CD4-positive, alpha-beta memory T cell (primary cell): ENCODE data around the gene MAG. TPM values are rescaled to one million over a fixed set of nuclear protein-coding genes. Genes with fewer than 3 reads are reported as not detected.

Experiments
- CTCF ChIA-PET: fragments of 350-600 bp; sonication (Branson Sonifier 250); formaldehyde crosslinking; loops from one replicate; lab custom pipeline; 2021; ENCODE audit warnings: inconsistent platforms; ENCODE audit not compliant: partially characterized antibody; lab: Charles Lee
- POLR2A ChIA-PET: fragments of 350-600 bp; sonication (Branson Sonifier 250); formaldehyde crosslinking; loops from one replicate; lab custom pipeline; 2021; ENCODE audit not compliant: partially characterized antibody; lab: Charles Lee
- DNase-seq, 5 donors: peaks; one replicate each; pipeline versions ENCODE4 v3.0.0 to v3.0.0-alpha.2; 2020 to 2022; ENCODE audit warnings: mixed read lengths in 1 of 5
- H3K27ac ChIP-seq: one replicate; pipeline ENCODE4 v1.7.0; 2013; ENCODE audit warnings: low read depth, low read length
- H3K27me3 ChIP-seq: 2 replicates; pipeline ENCODE4 v1.7.0; 2013; ENCODE audit warnings: mild to moderate bottlenecking, low read length, moderate library complexity; ENCODE audit not compliant: insufficient read depth
- H3K36me3 ChIP-seq: 2 replicates; pipeline ENCODE4 v1.7.0; 2013; ENCODE audit warnings: mild to moderate bottlenecking, low read length, moderate library complexity; ENCODE audit not compliant: insufficient read depth
- H3K4me1 ChIP-seq: 2 replicates; pipeline ENCODE4 v1.7.0; 2013; ENCODE audit warnings: mild to moderate bottlenecking, low read length, moderate library complexity; ENCODE audit not compliant: insufficient read depth
- H3K4me3 ChIP-seq, 2 donors: one replicate each; pipeline ENCODE4 v1.7.0; 2013; ENCODE audit warnings: low read length in 2 of 2, mild to moderate bottlenecking in 1 of 2
- H3K9me3 ChIP-seq, 2 donors: one replicate each; pipeline ENCODE4 v1.7.0; 2013; ENCODE audit warnings: low read length in 2 of 2, control low read depth in 1 of 2; ENCODE audit not compliant: control insufficient read depth in 1 of 2
- H3K27ac Mint-ChIP-seq, 7 donors: one replicate each; pipeline ENCODE4 v1.8.0; 2020 to 2021; ENCODE audit warnings: mixed read lengths in 7 of 7, mild to moderate bottlenecking in 6 of 7, inconsistent platforms in 3 of 7, moderate library complexity in 3 of 7
- H3K27me3 Mint-ChIP-seq, 2 donors: one replicate each; pipeline ENCODE4 v1.8.0; 2020 to 2021; ENCODE audit warnings: mixed read lengths in 2 of 2
- H3K36me3 Mint-ChIP-seq, 2 donors: one replicate each; pipeline ENCODE4 v1.8.0; 2020 to 2021; ENCODE audit warnings: mixed read lengths in 2 of 2, inconsistent platforms in 1 of 2, mild to moderate bottlenecking in 1 of 2
- H3K4me1 Mint-ChIP-seq, 4 donors: one replicate each; pipeline ENCODE4 v1.8.0; 2020 to 2021; ENCODE audit warnings: mixed read lengths in 4 of 4, mild to moderate bottlenecking in 1 of 4
- H3K4me3 Mint-ChIP-seq, 8 donors: one replicate each; pipeline ENCODE4 v1.8.0; 2020 to 2021; ENCODE audit warnings: mixed read lengths in 8 of 8, mild to moderate bottlenecking in 7 of 8, moderate library complexity in 6 of 8, inconsistent platforms in 3 of 8
- H3K9me3 Mint-ChIP-seq, 8 donors: one replicate each; pipeline ENCODE4 v1.8.0; 2020 to 2021; ENCODE audit warnings: mixed read lengths in 8 of 8, mild to moderate bottlenecking in 5 of 8, inconsistent platforms in 3 of 8, moderate library complexity in 1 of 8
- intact Hi-C: fragments of 100-400 bp; cut with micrococcal nuclease; formaldehyde crosslinking; loops from one replicate; pipeline ENCODE4 v1.15.1; 2023
- polyA plus RNA-seq, 2 donors: library from polyadenylated mRNA; unstranded; fragments of 300-500 nt; fragmentation: Illumina TruSeq; gene quantifications; one replicate each; pipeline ENCODE4 v1.2.3, GENCODE V29; 2021
- total RNA-seq, 2 experiments: library from RNA; stranded (reverse); gene quantifications; one replicate each; pipeline ENCODE4 v1.2.3, GENCODE V29; 2021

Gene MAG
- total and polyA plus RNA-seq, 4 experiments from 2014 or later = not detected

- ChIA-PET CTCF (no interaction called here), POLR2A (no interaction called here)
- Mint-ChIP-seq H3K9me3 (no peaks in the 10 kb centered on the region), H3K27ac (no peak overlapping the region), H3K36me3 (no peaks in the 10 kb centered on the region), H3K4me3 (no peak overlapping the region), H3K27me3 (peaks cover 6 to 13% of the 10 kb centered on the region in 2 donors), H3K4me1 (no peaks in the 10 kb centered on the region)
- Histone ChIP-seq H3K9me3 (no peaks in the 10 kb centered on the region), H3K36me3 (no peaks in the 10 kb centered on the region), H3K4me3 (no peak overlapping the region), H3K27ac (no peak overlapping the region), H3K27me3 (no peaks in the 10 kb centered on the region), H3K4me1 (no peaks in the 10 kb centered on the region)
- DNase-seq = no peak
- intact Hi-C loops = no loop called here
These were observed 4.2 kb upstream of the MAG start for GRCh38 chr19:35287713-35288112.

GRCh38 chr19:35288331-35288730, 3.6 kb upstream of the MAG start:
- no peak overlapping the region for H3K27ac Mint-ChIP-seq
- ChIA-PET CTCF (no interaction called here), POLR2A (no interaction called here)
- no peaks in the 10 kb centered on the region for H3K4me1 Mint-ChIP-seq
- no peak overlapping the region for H3K27ac ChIP-seq
- H3K4me1 ChIP-seq = no peaks in the 10 kb centered on the region
- H3K27me3 Mint-ChIP-seq = peaks cover 4 to 9% of the 10 kb centered on the region in 2 donors
- H3K36me3 Mint-ChIP-seq = no peaks in the 10 kb centered on the region
- H3K9me3 ChIP-seq = no peaks in the 10 kb centered on the region
- no peaks in the 10 kb centered on the region for H3K9me3 Mint-ChIP-seq
- no peaks in the 10 kb centered on the region for H3K27me3 ChIP-seq
- no peak overlapping the region for H3K4me3 Mint-ChIP-seq
- intact Hi-C loops = no loop called here
- no peaks in the 10 kb centered on the region for H3K36me3 ChIP-seq
- no peak overlapping the region for H3K4me3 ChIP-seq
- DNase-seq = no peak

GRCh38 chr19:35288906-35289305, 3.1 kb upstream of the MAG start:
- peaks cover 2 to 7% of the 10 kb centered on the region in 2 donors for H3K27me3 Mint-ChIP-seq
- no peaks in the 10 kb centered on the region for H3K9me3 Mint-ChIP-seq
- POLR2A ChIA-PET = no interaction called here

GRCh38 chr19:35290381-35291127, 1.4 kb upstream of the MAG start:
- intact Hi-C loops = no loop called here
- no peak overlapping the region for H3K4me3 Mint-ChIP-seq
- no peaks in the 10 kb centered on the region for H3K9me3 Mint-ChIP-seq
- H3K9me3 ChIP-seq = no peaks in the 10 kb centered on the region
- H3K4me1 ChIP-seq = peaks cover 4% of the 10 kb centered on the region
- no peaks in the 10 kb centered on the region for H3K36me3 ChIP-seq
- no peaks in the 10 kb centered on the region for H3K27me3 Mint-ChIP-seq
- H3K36me3 Mint-ChIP-seq = no peaks in the 10 kb centered on the region
- no peak overlapping the region for H3K27ac ChIP-seq
- H3K4me3 ChIP-seq = no peak overlapping the region
- H3K27ac Mint-ChIP-seq = no peak overlapping the region
- no peaks in the 10 kb centered on the region for H3K27me3 ChIP-seq
- CTCF ChIA-PET = no interaction called here
- POLR2A ChIA-PET = no interaction called here
- H3K4me1 Mint-ChIP-seq = peaks cover 0 to 4% (median under 1%) of the 10 kb centered on the region in 4 donors
- DNase-seq = no peak

More at GRCh38 chr19:35288906-35289305, 3.1 kb upstream of the MAG start:
- H3K4me1 Mint-ChIP-seq = no peaks in the 10 kb centered on the region
- no peak for DNase-seq
- no peaks in the 10 kb centered on the region for H3K36me3 Mint-ChIP-seq
- H3K27ac ChIP-seq = no peak overlapping the region
- no peaks in the 10 kb centered on the region for H3K9me3 ChIP-seq
- H3K4me3 ChIP-seq = no peak overlapping the region
- H3K4me1 ChIP-seq = no peaks in the 10 kb centered on the region
- no peaks in the 10 kb centered on the region for H3K36me3 ChIP-seq
- H3K27me3 ChIP-seq = no peaks in the 10 kb centered on the region
- no peak overlapping the region for H3K27ac Mint-ChIP-seq
- intact Hi-C loops = no loop called here
- no peak overlapping the region for H3K4me3 Mint-ChIP-seq
- CTCF ChIA-PET = no interaction called here

- intact Hi-C loops = no loop called here
- Histone ChIP-seq H3K4me3 (no peak overlapping the region), H3K36me3 (no peaks in the 10 kb centered on the region), H3K9me3 (no peaks in the 10 kb centered on the region), H3K27me3 (no peaks in the 10 kb centered on the region), H3K27ac (no peak overlapping the region), H3K4me1 (peaks cover 11% of the 10 kb centered on the region)
- no peak overlapping the region for H3K4me3 Mint-ChIP-seq
- H3K36me3 Mint-ChIP-seq = no peaks in the 10 kb centered on the region
- H3K27ac Mint-ChIP-seq = no peak overlapping the region
- no peak for DNase-seq
- H3K27me3 Mint-ChIP-seq = no peaks in the 10 kb centered on the region
- ChIA-PET POLR2A (no interaction called here), CTCF (no interaction called here)
- no peaks in the 10 kb centered on the region for H3K9me3 Mint-ChIP-seq
- H3K4me1 Mint-ChIP-seq = peaks cover 0 to 8% (median 5%) of the 10 kb centered on the region in 4 donors
These were observed 702 bp upstream of the MAG start for GRCh38 chr19:35291259-35291658.

- ChIA-PET POLR2A (no interaction called here), CTCF (no interaction called here)
- no peaks in the 10 kb centered on the region for H3K9me3 Mint-ChIP-seq
- H3K4me3 Mint-ChIP-seq = no peak overlapping the region
- no peaks in the 10 kb centered on the region for H3K36me3 Mint-ChIP-seq
- no peak overlapping the region for H3K4me3 ChIP-seq
- intact Hi-C loops = no loop called here
- H3K4me1 Mint-ChIP-seq = peaks cover 0 to 8% (median 5%) of the 10 kb centered on the region in 4 donors
- no peaks in the 10 kb centered on the region for H3K27me3 ChIP-seq
- no peaks in the 10 kb centered on the region for H3K27me3 Mint-ChIP-seq
- no peaks in the 10 kb centered on the region for H3K36me3 ChIP-seq
- peak overlapping the region in 1 of 7 donors; percentile 72 for H3K27ac Mint-ChIP-seq
- H3K9me3 ChIP-seq = no peaks in the 10 kb centered on the region
- no peak overlapping the region for H3K27ac ChIP-seq
- H3K4me1 ChIP-seq = peaks cover 14% of the 10 kb centered on the region
- no peak for DNase-seq
These were observed 731 bp downstream of the MAG start for GRCh38 chr19:35292421-35293362.

- H3K36me3 Mint-ChIP-seq = no peaks in the 10 kb centered on the region
- H3K36me3 ChIP-seq = no peaks in the 10 kb centered on the region
- no peaks in the 10 kb centered on the region for H3K27me3 Mint-ChIP-seq
- no peak overlapping the region for H3K27ac ChIP-seq
- intact Hi-C loops = no loop called here
- H3K9me3 ChIP-seq = no peaks in the 10 kb centered on the region
- no peak overlapping the region for H3K4me3 Mint-ChIP-seq
- H3K4me3 ChIP-seq = no peak overlapping the region
- H3K9me3 Mint-ChIP-seq = no peaks in the 10 kb centered on the region
- ChIA-PET POLR2A (no interaction called here), CTCF (no interaction called here)
- H3K27me3 ChIP-seq = no peaks in the 10 kb centered on the region
- peaks cover 0 to 8% (median 5%) of the 10 kb centered on the region in 4 donors for H3K4me1 Mint-ChIP-seq
- H3K27ac Mint-ChIP-seq = no peak overlapping the region
- H3K4me1 ChIP-seq = peaks cover 14% of the 10 kb centered on the region
- no peak for DNase-seq
These were observed 1.4 kb downstream of the MAG start for GRCh38 chr19:35293363-35293739.
